Panc1 (cell line): ENCODE results near the gene KIF20A. TPM values are rescaled to one million over a fixed set of nuclear protein-coding genes. Genes with fewer than 3 reads are reported as not detected.

Experiments
- ATAC-seq: fragments of 200-7000 bp; cut with Tn5 transposase; 2 replicates; pipeline ENCODE4 v1.9.1; 2020; ENCODE audit warnings: mild to moderate bottlenecking, moderate library complexity
- BruUV-seq: library from RNA; stranded (reverse); fragments of 400-500 nt; replicated peaks from 2 replicates; lab custom pipeline; 2021; lab: Mats Ljungman, UMichigan
- CTCF ChIA-PET: fragments of 300-600 bp; sonication (Branson Sonifier 250); formaldehyde crosslinking; loops from one replicate; lab custom pipeline; 2022; ENCODE audit warnings: antibody characterized with exemption; lab: Charles Lee
- POLR2A ChIA-PET: fragments of 300-600 bp; sonication (Branson Sonifier 250); formaldehyde crosslinking; loops from one replicate; lab custom pipeline; 2022; ENCODE audit warnings: antibody characterized with exemption; lab: Charles Lee
- DNase-seq: peaks from one replicate; pipeline ENCODE4 v3.0.0-alpha.2; 2010; ENCODE audit warnings: low read depth, low spot score
- H3K27ac ChIP-seq: 2 replicates; pipeline ENCODE4 v1.5.1; 2011; ENCODE audit warnings: mild to moderate bottlenecking, low read length, inconsistent platforms
- H3K27me3 ChIP-seq: fragments of 200-500 bp; sonication (Bioruptor generic); 2 replicates; pipeline ENCODE4 v1.6.0; 2014; ENCODE audit warnings: low read length, inconsistent platforms; ENCODE audit not compliant: control insufficient read depth, insufficient read depth
- H3K36me3 ChIP-seq: fragments of 200-500 bp; sonication (Bioruptor generic); 2 replicates; pipeline ENCODE4 v1.5.1; 2014; ENCODE audit warnings: inconsistent platforms, mild to moderate bottlenecking, low read length, moderate library complexity; ENCODE audit not compliant: control insufficient read depth, insufficient read depth
- H3K4me1 ChIP-seq: 2 replicates; pipeline ENCODE4 v1.5.1; 2011; ENCODE audit warnings: inconsistent platforms, mild to moderate bottlenecking, low read length, moderate library complexity; ENCODE audit not compliant: control insufficient read depth, insufficient read depth
- H3K4me3 ChIP-seq, 2 experiments: 2 replicates each; pipeline ENCODE4 v1.5.1; 2011 to 2012; ENCODE audit warnings: low read depth in 2 of 2, low read length in 2 of 2, mild to moderate bottlenecking in 2 of 2, inconsistent platforms in 1 of 2, moderate library complexity in 1 of 2
- H3K9me3 ChIP-seq: fragments of 200-500 bp; sonication (Bioruptor generic); 2 replicates; pipeline ENCODE4 v1.5.1; 2014; ENCODE audit warnings: low read depth, mild to moderate bottlenecking, inconsistent platforms, low read length, moderate library complexity; ENCODE audit not compliant: control insufficient read depth, insufficient read depth
- POLR2AphosphoS5 ChIP-seq: IDR thresholded peaks from 2 replicates; pipeline ENCODE4 v1.6.1; 2012; ENCODE audit warnings: mild to moderate bottlenecking, low read depth, low read length, moderate library complexity
- SIN3A ChIP-seq: IDR thresholded peaks from 2 replicates; pipeline ENCODE4 v1.6.1; 2012; ENCODE audit warnings: low read depth, mild to moderate bottlenecking, low read length, moderate library complexity, borderline replicate concordance; ENCODE audit not compliant: insufficient read depth
- TCF7L2 ChIP-seq: IDR thresholded peaks from 2 replicates; pipeline ENCODE4 v1.6.1; 2011; ENCODE audit warnings: mild to moderate bottlenecking, low read depth, low read length, inconsistent platforms
- in situ Hi-C: cut with HindIII; loops from 2 replicates; pipeline ENCODE4 v1.10.0; 2016; ENCODE audit warnings: low sequenced_read_pairs, low pct_unique_long_range_greater_than_20kb
- intact Hi-C: fragments of 100-400 bp; cut with micrococcal nuclease; formaldehyde crosslinking; loops from one replicate; pipeline ENCODE4 v1.10.0; 2022; ENCODE audit not compliant: unreplicated experiment
- total RNA-seq: library from RNA; stranded (reverse); gene quantifications from one replicate; pipeline ENCODE4 v1.2.1, GENCODE V29; 2021; ENCODE audit not compliant: unreplicated experiment
- TF ChIP-seq, protein P1 (sequence below): fragments of 450-650 bp; IDR thresholded peaks from 2 replicates; pipeline ENCODE4 v1.5.1; 2017; ENCODE audit warnings: mild to moderate bottlenecking
- TF ChIP-seq, protein P2 (sequence below), 2 experiments: IDR thresholded peaks; 2 replicates each; pipeline ENCODE4 v1.6.1; 2011 to 2012; ENCODE audit warnings: low read depth in 2 of 2, control low read depth in 1 of 2, low read length in 1 of 2, mild to moderate bottlenecking in 1 of 2, moderate library complexity in 1 of 2; ENCODE audit not compliant: insufficient read depth in 1 of 2

The KIF20A gene
- total RNA-seq, 1 experiment from 2014 or later: 55.4 TPM

DNA sequence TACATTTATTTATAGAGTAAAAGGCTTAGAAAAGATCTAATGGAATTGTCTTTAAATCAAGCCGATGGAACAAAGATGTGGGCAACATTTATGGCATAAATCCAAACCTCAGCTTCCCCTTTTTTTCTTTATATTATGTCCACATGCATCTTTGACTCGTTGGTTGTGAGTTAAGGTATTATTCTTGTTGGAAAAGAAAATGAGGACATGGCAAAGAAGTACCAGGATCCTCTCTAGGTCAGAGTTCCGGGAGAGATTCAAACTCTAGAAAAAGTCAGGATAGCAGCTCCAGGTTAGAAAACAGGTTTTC, 39.2 kb upstream of the KIF20A start:
- DNase-seq (no peak), ATAC-seq (no peak)
- no TSS peak for BruUV-seq
- CTCF ChIA-PET: interaction anchor here (0.5 to 0.6 kb wide), 2 partner anchors 38 to 84 kb away, joined by 3 to 4 read pairs; no protein-coding TSS in a partner anchor
- Histone ChIP-seq H3K27ac (no peak overlapping the region), H3K9me3 (no peaks in the 10 kb centered on the region), H3K4me3 (peak overlapping the region; percentile 65 to 77), H3K27me3 (no peaks in the 10 kb centered on the region), H3K4me1 (peaks cover 4% of the 10 kb centered on the region; the same call in 1 of the 2 replicates), H3K36me3 (no peaks in the 10 kb centered on the region)
- intact Hi-C loops (no loop called here), in situ Hi-C loops (no loop called here)
- POLR2A ChIA-PET: no interaction called here
- TF ChIP-seq, protein P1, sequence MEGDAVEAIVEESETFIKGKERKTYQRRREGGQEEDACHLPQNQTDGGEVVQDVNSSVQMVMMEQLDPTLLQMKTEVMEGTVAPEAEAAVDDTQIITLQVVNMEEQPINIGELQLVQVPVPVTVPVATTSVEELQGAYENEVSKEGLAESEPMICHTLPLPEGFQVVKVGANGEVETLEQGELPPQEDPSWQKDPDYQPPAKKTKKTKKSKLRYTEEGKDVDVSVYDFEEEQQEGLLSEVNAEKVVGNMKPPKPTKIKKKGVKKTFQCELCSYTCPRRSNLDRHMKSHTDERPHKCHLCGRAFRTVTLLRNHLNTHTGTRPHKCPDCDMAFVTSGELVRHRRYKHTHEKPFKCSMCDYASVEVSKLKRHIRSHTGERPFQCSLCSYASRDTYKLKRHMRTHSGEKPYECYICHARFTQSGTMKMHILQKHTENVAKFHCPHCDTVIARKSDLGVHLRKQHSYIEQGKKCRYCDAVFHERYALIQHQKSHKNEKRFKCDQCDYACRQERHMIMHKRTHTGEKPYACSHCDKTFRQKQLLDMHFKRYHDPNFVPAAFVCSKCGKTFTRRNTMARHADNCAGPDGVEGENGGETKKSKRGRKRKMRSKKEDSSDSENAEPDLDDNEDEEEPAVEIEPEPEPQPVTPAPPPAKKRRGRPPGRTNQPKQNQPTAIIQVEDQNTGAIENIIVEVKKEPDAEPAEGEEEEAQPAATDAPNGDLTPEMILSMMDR: no peak
- TF ChIP-seq SIN3A: no peak
- TF ChIP-seq, protein P2, sequence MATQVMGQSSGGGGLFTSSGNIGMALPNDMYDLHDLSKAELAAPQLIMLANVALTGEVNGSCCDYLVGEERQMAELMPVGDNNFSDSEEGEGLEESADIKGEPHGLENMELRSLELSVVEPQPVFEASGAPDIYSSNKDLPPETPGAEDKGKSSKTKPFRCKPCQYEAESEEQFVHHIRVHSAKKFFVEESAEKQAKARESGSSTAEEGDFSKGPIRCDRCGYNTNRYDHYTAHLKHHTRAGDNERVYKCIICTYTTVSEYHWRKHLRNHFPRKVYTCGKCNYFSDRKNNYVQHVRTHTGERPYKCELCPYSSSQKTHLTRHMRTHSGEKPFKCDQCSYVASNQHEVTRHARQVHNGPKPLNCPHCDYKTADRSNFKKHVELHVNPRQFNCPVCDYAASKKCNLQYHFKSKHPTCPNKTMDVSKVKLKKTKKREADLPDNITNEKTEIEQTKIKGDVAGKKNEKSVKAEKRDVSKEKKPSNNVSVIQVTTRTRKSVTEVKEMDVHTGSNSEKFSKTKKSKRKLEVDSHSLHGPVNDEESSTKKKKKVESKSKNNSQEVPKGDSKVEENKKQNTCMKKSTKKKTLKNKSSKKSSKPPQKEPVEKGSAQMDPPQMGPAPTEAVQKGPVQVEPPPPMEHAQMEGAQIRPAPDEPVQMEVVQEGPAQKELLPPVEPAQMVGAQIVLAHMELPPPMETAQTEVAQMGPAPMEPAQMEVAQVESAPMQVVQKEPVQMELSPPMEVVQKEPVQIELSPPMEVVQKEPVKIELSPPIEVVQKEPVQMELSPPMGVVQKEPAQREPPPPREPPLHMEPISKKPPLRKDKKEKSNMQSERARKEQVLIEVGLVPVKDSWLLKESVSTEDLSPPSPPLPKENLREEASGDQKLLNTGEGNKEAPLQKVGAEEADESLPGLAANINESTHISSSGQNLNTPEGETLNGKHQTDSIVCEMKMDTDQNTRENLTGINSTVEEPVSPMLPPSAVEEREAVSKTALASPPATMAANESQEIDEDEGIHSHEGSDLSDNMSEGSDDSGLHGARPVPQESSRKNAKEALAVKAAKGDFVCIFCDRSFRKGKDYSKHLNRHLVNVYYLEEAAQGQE (IDR thresholded peaks at IDR 0.05; ENCODE audit: insufficient read depth in 1 of 2, low read depth in 2 of 2, low read length in 1 of 2): no peak
- no peak for TF ChIP-seq POLR2AphosphoS5

DNA sequence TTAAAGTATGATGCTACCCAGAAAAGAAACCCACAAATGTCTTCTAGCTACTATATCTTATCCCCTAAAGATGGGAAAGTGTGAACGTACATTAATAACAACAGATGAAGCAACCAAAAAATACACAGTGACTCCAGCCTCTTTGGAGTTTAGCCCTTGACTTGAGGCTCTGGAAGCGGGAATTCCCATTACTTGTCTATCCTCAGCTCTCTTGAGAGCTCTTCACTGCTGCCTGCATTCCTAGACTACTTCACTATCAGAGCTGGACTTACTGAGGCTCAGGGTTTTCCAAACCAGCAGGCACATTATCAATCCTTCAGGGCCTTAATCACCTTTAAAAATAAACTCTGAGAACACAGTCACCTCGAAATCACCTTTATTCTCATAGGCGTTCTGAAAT, 38.6 kb upstream of the KIF20A start:
- no peak for ATAC-seq
- peaks cover 4% of the 10 kb centered on the region; the same call in 1 of the 2 replicates for H3K4me1 ChIP-seq
- CTCF ChIA-PET: interaction anchor here (0.5 to 0.6 kb wide), 2 partner anchors 37 to 84 kb away, joined by 3 to 4 read pairs; no protein-coding TSS in a partner anchor
- DNase-seq: no peak
- POLR2A ChIA-PET: no interaction called here
- TF ChIP-seq SIN3A (no peak), POLR2AphosphoS5 (no peak), TCF7L2 (no peak)
- TF ChIP-seq, protein P2 (IDR thresholded peaks at IDR 0.05; ENCODE audit: insufficient read depth in 1 of 2, low read depth in 2 of 2, low read length in 1 of 2): no peak
- TF ChIP-seq, protein P1: no peak
- H3K36me3 ChIP-seq: no peaks in the 10 kb centered on the region
- in situ Hi-C loops: no loop called here
- H3K27me3 ChIP-seq: no peaks in the 10 kb centered on the region
- no peak overlapping the region for H3K27ac ChIP-seq
- intact Hi-C loops: no loop called here
- BruUV-seq: no TSS peak
- no peak overlapping the region for H3K4me3 ChIP-seq
- H3K9me3 ChIP-seq: no peaks in the 10 kb centered on the region
